ENCODE measurements around the gene ANTXR1. TPM values are rescaled to one million over a fixed set of nuclear protein-coding genes. Genes with fewer than 3 reads are reported as not detected.

Gene ANTXR1
- total RNA-seq, 1 donor from 2014 or later, result 35.5 TPM

DNA sequence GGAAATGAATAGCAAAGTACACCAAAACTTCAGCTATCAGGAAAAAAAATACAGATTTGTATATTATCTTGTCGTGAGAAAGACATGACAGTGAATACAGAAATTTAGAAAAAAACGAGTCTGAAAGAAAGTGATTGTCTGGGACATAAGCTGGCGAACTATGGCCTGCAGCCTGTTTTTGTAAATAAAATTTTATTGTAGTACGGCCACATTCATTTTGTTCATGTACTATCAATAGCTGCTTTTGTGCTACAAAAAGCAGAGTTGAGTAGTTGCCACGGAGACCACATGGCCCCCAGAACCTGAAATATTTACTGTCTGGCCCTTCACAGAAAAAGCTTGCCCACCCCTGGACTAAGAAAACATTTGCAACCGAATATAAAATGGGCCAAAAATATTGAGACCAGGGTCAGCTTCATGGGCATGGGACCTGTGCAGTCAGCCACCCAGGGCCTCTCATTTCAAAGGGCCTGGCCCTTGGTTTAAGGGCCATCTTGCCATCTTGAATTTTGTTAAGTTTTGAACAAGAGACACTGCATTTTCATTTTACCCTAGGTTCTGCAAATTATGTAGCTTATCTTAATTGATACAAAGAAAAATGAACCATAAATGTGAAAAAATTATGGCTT is 17.9 kb downstream of the ANTXR1 start:
- Histone ChIP-seq H3K36me3 (ENCODE audit: control insufficient read depth, insufficient read depth, low read length) (no peaks in the 10 kb centered on the region), H3K4me3 (ENCODE audit: low read depth, low read length) (no peak overlapping the region), H3K27me3 (ENCODE audit: control insufficient read depth, insufficient read depth, low read length) (no peaks in the 10 kb centered on the region)
- TF ChIP-seq, protein P1, sequence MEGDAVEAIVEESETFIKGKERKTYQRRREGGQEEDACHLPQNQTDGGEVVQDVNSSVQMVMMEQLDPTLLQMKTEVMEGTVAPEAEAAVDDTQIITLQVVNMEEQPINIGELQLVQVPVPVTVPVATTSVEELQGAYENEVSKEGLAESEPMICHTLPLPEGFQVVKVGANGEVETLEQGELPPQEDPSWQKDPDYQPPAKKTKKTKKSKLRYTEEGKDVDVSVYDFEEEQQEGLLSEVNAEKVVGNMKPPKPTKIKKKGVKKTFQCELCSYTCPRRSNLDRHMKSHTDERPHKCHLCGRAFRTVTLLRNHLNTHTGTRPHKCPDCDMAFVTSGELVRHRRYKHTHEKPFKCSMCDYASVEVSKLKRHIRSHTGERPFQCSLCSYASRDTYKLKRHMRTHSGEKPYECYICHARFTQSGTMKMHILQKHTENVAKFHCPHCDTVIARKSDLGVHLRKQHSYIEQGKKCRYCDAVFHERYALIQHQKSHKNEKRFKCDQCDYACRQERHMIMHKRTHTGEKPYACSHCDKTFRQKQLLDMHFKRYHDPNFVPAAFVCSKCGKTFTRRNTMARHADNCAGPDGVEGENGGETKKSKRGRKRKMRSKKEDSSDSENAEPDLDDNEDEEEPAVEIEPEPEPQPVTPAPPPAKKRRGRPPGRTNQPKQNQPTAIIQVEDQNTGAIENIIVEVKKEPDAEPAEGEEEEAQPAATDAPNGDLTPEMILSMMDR (IDR thresholded peaks at IDR 0.05; ENCODE audit: insufficient read depth, low read length, poor library complexity, severe bottlenecking), result no peak
- DNase-seq (ENCODE audit: low read depth), result no peak

DNA sequence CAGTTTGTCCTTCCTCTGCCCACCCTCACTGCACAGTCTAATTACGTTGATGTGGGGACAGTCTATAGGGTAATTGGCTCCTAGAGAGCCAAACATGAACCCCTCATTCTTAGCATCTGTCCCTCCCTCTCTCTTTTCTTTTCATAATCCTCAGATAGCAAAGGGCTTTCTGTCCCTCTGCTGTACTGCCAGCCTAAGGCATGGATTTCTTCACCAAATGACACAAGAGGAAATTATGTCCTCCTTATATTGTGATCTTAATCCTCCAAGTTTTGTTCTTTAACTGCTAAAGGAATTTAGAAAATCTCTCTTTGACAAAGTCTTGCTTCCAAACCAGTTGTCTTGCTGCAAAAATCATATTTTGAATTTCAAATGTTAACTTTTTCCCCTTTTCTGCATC is 18.5 kb downstream of the ANTXR1 start:
- H3K36me3 ChIP-seq (ENCODE audit: control insufficient read depth, insufficient read depth, low read length), result no peaks in the 10 kb centered on the region
- TF ChIP-seq, protein P1 (IDR thresholded peaks at IDR 0.05; ENCODE audit: insufficient read depth, low read length, poor library complexity, severe bottlenecking), result no peak
- DNase-seq (ENCODE audit: low read depth), result no peak
- no peaks in the 10 kb centered on the region for H3K27me3 ChIP-seq (ENCODE audit: control insufficient read depth, insufficient read depth, low read length)
- H3K4me3 ChIP-seq (ENCODE audit: low read depth, low read length), result no peak overlapping the region

DNA sequence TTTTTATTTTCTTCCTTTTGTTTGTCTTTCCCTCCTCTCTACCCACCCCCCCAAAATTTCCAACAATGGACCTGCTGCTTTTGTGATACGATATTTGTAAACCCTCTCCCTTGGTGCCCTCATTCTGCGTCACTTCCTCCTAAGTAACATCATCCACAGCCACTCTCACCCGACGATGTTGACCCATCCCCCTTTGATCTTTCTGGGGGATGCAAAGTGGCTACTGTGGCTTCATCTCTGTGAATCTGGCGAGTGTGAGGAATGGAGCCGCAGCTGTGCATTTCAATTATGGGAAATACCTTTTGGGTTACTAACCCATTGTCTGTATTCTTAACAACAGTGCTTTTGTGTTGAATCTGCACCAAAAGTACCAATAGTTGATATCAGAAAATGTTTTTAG is 19.4 kb downstream of the ANTXR1 start:
- H3K4me3 ChIP-seq (ENCODE audit: low read depth, low read length), result no peak overlapping the region
- H3K36me3 ChIP-seq (ENCODE audit: control insufficient read depth, insufficient read depth, low read length), result no peaks in the 10 kb centered on the region
- no peak for DNase-seq (ENCODE audit: low read depth)
- TF ChIP-seq, protein P1 (IDR thresholded peaks at IDR 0.05; ENCODE audit: insufficient read depth, low read length, poor library complexity, severe bottlenecking), result no peak
- H3K27me3 ChIP-seq (ENCODE audit: control insufficient read depth, insufficient read depth, low read length), result no peaks in the 10 kb centered on the region

DNA sequence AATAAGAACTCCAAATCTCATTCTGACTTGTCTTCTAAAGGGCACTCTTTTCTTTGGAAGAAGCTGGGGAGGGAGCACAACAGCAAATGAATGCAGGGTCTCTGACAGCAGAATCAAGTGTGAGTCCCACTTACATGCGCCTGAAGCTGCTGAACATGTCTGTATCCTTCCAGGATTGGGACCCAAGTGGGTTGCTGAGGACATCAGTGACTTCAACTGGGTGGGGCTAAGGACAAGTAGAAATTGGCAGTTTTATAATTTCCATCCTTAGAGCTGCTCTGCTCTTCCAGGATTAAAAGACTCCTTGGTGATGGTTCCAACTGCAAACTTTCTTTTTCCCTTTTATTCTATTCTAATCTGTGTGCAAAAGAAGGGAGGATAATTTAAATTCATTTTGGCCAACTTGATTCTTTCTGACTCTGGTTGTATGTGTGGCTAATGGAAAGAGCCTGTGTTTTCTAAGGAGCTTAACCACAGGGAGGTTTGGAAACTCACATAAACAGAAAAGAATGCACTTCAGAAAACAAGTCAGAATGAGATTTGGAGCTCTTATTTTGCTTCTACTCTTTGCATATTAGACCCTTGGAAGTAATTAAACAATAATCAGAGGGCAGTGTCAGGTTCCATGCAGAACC is 20.6 kb downstream of the ANTXR1 start:
- H3K4me3 ChIP-seq (ENCODE audit: low read depth, low read length), result no peak overlapping the region
- no peaks in the 10 kb centered on the region for H3K36me3 ChIP-seq (ENCODE audit: control insufficient read depth, insufficient read depth, low read length)
- no peaks in the 10 kb centered on the region for H3K27me3 ChIP-seq (ENCODE audit: control insufficient read depth, insufficient read depth, low read length)
- no peak for DNase-seq (ENCODE audit: low read depth)
- TF ChIP-seq, protein P1 (IDR thresholded peaks at IDR 0.05; ENCODE audit: insufficient read depth, low read length, poor library complexity, severe bottlenecking), result no peak

DNA sequence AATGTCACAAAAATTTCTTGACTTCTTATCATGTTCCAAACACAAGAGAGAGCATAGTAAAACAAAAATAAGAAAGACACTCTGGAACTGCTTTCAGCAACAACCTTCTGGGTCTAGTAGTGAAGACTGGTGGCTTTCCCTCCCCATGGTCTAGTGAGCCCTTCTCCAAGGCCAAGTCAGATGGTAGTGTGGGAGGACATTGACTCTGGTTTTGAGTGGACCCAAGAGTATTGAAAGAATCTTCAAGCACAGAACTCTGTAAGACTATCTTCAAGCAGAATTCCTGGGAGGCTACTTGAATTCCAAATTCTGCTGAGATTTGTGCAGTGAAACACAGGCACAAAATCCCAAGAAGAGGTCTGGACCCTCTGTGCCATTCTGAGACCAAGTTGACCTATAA is 21.1 kb downstream of the ANTXR1 start:
- no peaks in the 10 kb centered on the region for H3K36me3 ChIP-seq (ENCODE audit: control insufficient read depth, insufficient read depth, low read length)
- TF ChIP-seq, protein P1 (IDR thresholded peaks at IDR 0.05; ENCODE audit: insufficient read depth, low read length, poor library complexity, severe bottlenecking), result no peak
- DNase-seq (ENCODE audit: low read depth), result no peak
- H3K27me3 ChIP-seq (ENCODE audit: control insufficient read depth, insufficient read depth, low read length), result no peaks in the 10 kb centered on the region
- H3K4me3 ChIP-seq (ENCODE audit: low read depth, low read length), result no peak overlapping the region

DNA sequence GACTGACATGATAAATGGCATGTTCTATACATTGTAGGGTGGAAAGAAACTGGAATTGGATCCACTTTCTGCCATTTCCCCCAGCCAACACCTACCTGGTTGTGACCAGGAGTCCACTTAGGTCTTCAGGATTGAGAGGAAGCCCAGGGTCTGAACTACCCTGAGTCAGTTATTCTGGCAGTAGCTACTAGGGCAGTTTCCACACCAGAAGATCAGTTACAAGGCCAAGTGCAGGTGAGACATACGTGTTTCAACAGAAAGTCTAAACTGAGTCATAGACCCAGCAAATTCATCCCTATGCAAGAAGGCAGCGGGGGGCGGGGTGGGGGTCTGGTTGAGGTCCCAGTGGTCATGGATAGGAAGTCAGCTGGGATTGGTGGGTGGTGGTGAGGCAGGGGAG is 21.9 kb downstream of the ANTXR1 start:
- Histone ChIP-seq H3K4me3 (ENCODE audit: low read depth, low read length) (no peak overlapping the region), H3K36me3 (ENCODE audit: control insufficient read depth, insufficient read depth, low read length) (no peaks in the 10 kb centered on the region), H3K27me3 (ENCODE audit: control insufficient read depth, insufficient read depth, low read length) (no peaks in the 10 kb centered on the region)
- no peak for DNase-seq (ENCODE audit: low read depth)
- TF ChIP-seq, protein P1 (IDR thresholded peaks at IDR 0.05; ENCODE audit: insufficient read depth, low read length, poor library complexity, severe bottlenecking), result no peak

Measured in kidney epithelial cell (primary cell).